Chondrocyte (in vitro differentiated cells): ENCODE measurements around the gene ZC3H18. TPM values are rescaled to one million over a fixed set of nuclear protein-coding genes. Genes with fewer than 3 reads are reported as not detected.

Experiments used
- DNase-seq: peaks from one replicate; pipeline ENCODE4 v3.0.0; 2021; ENCODE audit warnings: mixed read lengths, low spot score
- H3K27ac Mint-ChIP-seq: one replicate; pipeline ENCODE4 v1.8.0; 2021; ENCODE audit warnings: mild to moderate bottlenecking, moderate library complexity, mixed read lengths; ENCODE audit not compliant: unreplicated experiment
- H3K27me3 Mint-ChIP-seq: 2 replicates; pipeline ENCODE4 v1.8.0; 2021; ENCODE audit warnings: low read depth, mixed read lengths
- H3K36me3 Mint-ChIP-seq: 2 replicates; pipeline ENCODE4 v1.8.0; 2021; ENCODE audit warnings: low read depth, mixed read lengths
- H3K4me1 Mint-ChIP-seq: 2 replicates; pipeline ENCODE4 v1.8.0; 2021; ENCODE audit warnings: low read depth, mild to moderate bottlenecking, mixed read lengths
- H3K4me3 Mint-ChIP-seq: one replicate; pipeline ENCODE4 v1.8.0; 2021; ENCODE audit warnings: mild to moderate bottlenecking, moderate library complexity, mixed read lengths; ENCODE audit not compliant: unreplicated experiment
- H3K9me3 Mint-ChIP-seq: 2 replicates; pipeline ENCODE4 v1.8.0; 2021; ENCODE audit warnings: low read depth, mixed read lengths
- total RNA-seq: library from RNA; stranded (reverse); gene quantifications from 3 replicates; pipeline ENCODE4 v1.2.1, GENCODE V29; 2021
- TF ChIP-seq, protein P1 (sequence below): fragments of 200-600 bp; sonication (generic); IDR thresholded peaks from 2 replicates; pipeline ENCODE4 v1.5.0; 2021; ENCODE audit warnings: antibody characterized with exemption, mild to moderate bottlenecking, moderate library complexity

The ZC3H18 gene
- total RNA-seq, 1 donor from 2014 or later: 36.7 TPM

DNA sequence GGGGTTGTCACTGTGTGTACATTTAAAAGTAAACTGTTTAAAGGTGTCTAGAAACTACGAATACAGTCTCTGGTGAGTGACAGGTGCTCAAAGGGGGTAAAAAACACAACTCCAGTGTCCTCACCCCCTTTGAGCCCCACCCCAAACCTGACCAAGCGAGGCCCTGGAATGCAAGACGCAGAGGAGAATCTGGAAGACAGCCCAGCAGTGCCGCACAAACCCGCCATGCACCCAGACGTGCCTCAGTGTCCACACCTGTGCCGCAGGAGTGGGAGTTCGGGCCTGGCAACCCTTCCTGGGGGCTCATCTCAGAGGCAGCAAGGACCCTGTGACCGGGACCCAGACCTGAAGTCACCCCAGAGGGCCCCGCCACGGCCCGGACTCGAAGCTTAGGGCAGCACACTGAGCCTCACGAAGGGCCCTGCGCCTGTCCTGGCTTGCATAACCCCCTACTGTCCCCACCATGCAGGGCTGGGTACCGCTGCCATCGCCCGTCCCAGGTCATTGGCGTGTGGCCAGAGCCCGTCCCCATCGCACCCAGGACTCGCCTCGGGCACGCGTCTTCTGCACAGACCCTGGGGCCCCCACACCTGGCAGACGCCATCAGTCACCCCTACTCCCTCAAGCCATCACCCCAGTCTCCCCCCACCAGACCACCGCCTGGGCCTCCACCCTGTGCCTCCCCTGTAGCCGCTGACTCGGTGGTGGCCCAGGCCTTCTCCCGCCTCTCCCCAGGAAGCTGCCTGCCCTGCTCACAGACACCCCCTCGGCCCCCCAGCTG is 33.0 kb upstream of the ZC3H18 start:
- Mint-ChIP-seq H3K9me3 (peaks cover under 1% of the 10 kb centered on the region), H3K4me3 (no peak overlapping the region)

DNA sequence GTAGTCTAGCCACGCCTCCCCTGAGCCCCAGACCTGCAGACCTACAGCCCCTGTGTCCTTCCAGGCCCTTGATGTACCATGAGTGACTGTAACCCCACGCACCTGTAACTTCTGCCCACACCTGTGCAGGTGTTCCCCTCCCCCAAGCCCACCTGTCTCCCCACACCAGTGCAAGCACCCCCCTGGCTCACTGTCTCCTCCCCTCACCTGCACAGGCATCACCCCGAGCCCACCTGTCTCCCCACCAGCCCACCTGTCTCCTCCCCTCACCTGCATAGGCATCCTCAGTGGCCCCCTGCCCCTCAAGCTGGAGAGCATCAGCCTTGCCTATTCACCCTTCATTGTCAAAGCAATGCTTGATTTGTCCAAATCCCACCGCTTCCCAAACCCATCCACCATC is 32.3 kb upstream of the ZC3H18 start:
- H3K27me3 Mint-ChIP-seq: peaks cover 13% of the 10 kb centered on the region
- H3K9me3 Mint-ChIP-seq: peaks cover 4% of the 10 kb centered on the region
- no peak overlapping the region for H3K27ac Mint-ChIP-seq
- H3K36me3 Mint-ChIP-seq: peaks cover 4% of the 10 kb centered on the region
- peaks cover 13% of the 10 kb centered on the region for H3K4me1 Mint-ChIP-seq
- no peak overlapping the region for H3K4me3 Mint-ChIP-seq
- no peak for DNase-seq
- TF ChIP-seq, protein P1, sequence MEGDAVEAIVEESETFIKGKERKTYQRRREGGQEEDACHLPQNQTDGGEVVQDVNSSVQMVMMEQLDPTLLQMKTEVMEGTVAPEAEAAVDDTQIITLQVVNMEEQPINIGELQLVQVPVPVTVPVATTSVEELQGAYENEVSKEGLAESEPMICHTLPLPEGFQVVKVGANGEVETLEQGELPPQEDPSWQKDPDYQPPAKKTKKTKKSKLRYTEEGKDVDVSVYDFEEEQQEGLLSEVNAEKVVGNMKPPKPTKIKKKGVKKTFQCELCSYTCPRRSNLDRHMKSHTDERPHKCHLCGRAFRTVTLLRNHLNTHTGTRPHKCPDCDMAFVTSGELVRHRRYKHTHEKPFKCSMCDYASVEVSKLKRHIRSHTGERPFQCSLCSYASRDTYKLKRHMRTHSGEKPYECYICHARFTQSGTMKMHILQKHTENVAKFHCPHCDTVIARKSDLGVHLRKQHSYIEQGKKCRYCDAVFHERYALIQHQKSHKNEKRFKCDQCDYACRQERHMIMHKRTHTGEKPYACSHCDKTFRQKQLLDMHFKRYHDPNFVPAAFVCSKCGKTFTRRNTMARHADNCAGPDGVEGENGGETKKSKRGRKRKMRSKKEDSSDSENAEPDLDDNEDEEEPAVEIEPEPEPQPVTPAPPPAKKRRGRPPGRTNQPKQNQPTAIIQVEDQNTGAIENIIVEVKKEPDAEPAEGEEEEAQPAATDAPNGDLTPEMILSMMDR: no peak

More for the DNA sequence above, 33.0 kb upstream of the ZC3H18 start:
- peaks cover 13% of the 10 kb centered on the region for H3K4me1 Mint-ChIP-seq
- TF ChIP-seq, protein P1: no peak
- peaks cover 3% of the 10 kb centered on the region for H3K36me3 Mint-ChIP-seq
- H3K27ac Mint-ChIP-seq: no peak overlapping the region
- peaks cover 13% of the 10 kb centered on the region for H3K27me3 Mint-ChIP-seq
- DNase-seq: no peak

DNA sequence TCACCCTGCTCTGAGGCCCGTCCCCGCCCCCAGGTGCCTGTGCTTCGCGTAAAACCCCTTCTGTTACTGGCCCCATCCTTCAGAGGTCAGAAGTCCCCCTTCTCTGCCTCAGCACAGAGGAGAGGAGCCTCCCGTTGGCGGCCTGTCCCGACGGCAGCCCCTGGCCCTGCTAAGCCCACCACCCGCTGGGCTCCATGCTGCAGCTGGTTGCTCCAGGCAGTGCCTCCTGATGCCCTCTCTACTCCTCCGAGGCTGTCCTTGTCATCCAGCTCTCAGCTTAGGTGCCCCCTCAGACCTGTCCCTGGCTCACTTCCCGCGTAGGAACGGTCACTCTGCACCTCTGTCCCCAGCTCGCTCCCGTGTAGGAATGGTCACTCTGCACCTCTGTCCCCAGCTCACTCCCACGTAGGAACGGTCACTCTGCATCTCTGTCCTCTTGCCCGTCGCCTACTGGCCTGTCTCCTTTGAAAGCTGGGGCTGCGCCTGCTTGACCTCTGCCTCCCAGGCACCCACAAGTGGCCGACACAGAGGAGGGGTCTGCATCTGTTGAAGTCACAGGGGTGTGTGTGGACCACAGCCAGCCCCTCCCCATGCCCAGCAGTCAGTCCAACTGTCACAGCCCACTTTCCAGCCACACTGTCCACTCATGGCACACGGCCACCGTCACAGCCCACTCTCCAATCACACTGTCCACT is 31.7 kb upstream of the ZC3H18 start:
- Mint-ChIP-seq H3K27ac (no peak overlapping the region), H3K9me3 (peaks cover 10% of the 10 kb centered on the region), H3K36me3 (peaks cover 7% of the 10 kb centered on the region), H3K27me3 (peaks cover 13% of the 10 kb centered on the region), H3K4me1 (peaks cover 13% of the 10 kb centered on the region), H3K4me3 (no peak overlapping the region)
- TF ChIP-seq, protein P1: no peak
- peak; percentile 78 for DNase-seq

DNA sequence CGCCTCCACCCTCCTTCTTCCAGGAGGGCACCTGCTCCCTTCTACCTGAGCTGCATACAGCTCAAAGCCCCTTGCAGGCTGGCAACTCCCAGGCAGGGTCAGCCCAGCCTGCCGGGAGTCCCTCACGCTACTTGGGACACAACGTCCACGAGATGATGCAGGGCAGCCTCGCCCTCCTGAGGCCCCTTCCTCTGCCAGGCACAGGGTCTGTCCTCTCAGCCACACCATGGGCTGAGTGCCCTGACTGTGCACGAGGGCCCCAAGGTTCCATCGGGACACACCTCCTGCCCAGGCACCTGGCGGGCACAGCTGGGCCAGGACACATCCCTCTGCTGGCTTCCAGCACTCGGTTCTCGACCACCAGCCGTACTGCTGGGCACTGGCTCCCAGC is 30.9 kb upstream of the ZC3H18 start:
- peak; percentile 79 for DNase-seq
- peaks cover 13% of the 10 kb centered on the region for H3K27me3 Mint-ChIP-seq
- no peak overlapping the region for H3K4me3 Mint-ChIP-seq
- TF ChIP-seq, protein P1: no peak
- H3K9me3 Mint-ChIP-seq: peaks cover 12% of the 10 kb centered on the region
- H3K27ac Mint-ChIP-seq: no peak overlapping the region
- peaks cover 9% of the 10 kb centered on the region for H3K36me3 Mint-ChIP-seq
- H3K4me1 Mint-ChIP-seq: peaks cover 13% of the 10 kb centered on the region

DNA sequence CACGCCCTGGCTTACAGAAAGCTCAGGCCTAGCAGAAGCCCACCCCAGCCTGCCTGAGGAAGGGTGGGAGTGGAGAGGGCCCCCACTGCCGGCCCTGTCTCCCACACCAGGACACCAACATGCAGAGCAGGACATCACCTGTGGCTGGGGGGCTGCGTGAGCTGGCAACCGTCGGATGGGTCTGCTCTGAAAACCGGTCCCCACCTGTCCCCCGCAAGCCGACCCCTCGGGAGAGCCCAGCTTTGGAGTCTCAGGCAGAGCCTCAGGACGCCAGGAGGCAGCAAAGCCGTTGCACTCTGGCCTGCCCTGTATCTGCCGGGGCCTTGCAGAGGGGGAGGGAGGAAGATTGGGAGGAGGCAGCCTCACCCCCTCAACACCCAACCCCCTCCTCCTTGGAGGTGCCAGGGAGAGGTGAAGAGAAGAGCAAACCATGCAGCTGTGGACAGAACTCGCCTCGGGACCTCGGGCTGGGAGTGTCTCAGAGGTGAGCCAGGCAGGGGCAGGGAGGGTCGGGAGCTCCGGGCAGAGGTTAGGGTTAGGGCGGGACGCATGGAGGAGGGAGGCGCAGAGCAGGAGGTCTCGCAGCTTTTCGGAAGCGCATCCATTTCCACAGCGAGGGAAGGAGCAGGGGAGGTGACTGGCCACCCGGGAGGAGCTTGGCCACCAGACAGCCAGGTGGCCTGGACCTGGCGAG is 30.4 kb upstream of the ZC3H18 start:
- TF ChIP-seq, protein P1: no peak
- H3K4me1 Mint-ChIP-seq: peaks cover 11% of the 10 kb centered on the region
- H3K27ac Mint-ChIP-seq: no peak overlapping the region
- DNase-seq: peak; percentile 85
- peaks cover 13% of the 10 kb centered on the region for H3K27me3 Mint-ChIP-seq
- peaks cover 9% of the 10 kb centered on the region for H3K36me3 Mint-ChIP-seq
- peaks cover 12% of the 10 kb centered on the region for H3K9me3 Mint-ChIP-seq
- no peak overlapping the region for H3K4me3 Mint-ChIP-seq
